Measurements from ENCODE around the gene COL5A1.

The COL5A1 gene

DNA sequence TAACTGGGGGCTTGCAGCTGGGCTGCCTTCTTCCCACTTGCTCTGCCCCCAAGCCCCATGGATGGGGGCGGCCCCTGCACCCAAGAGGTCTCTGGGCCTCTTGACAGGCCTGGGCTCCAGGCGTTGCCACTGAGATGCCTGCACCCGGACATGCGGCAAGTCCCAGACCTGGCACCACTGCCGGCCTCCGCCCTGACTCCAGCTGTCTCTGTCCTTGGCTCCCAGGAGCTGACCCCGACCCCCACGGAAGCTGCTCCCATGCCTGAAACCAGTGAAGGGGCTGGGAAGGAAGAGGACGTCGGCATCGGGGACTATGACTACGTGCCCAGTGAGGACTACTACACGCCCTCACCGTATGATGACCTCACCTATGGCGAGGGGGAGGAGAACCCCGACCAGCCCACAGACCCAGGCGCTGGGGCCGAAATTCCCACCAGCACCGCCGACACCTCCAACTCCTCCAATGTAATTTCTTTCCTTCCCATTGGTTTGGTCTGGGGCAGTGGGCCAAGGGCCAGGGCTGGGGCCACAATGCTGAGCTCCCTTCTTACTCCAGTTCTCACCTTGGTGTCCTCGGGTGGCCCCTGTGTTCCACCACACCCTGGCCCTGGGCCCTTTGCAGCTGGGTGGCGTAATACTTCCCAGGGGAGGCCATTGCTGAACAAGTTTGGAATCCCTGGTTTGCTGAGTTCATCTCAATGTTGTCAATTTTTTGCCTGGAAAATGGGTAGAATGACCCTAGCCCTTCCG lies 88.6 kb downstream of the COL5A1 start:
- no peak for DNase-seq

DNA sequence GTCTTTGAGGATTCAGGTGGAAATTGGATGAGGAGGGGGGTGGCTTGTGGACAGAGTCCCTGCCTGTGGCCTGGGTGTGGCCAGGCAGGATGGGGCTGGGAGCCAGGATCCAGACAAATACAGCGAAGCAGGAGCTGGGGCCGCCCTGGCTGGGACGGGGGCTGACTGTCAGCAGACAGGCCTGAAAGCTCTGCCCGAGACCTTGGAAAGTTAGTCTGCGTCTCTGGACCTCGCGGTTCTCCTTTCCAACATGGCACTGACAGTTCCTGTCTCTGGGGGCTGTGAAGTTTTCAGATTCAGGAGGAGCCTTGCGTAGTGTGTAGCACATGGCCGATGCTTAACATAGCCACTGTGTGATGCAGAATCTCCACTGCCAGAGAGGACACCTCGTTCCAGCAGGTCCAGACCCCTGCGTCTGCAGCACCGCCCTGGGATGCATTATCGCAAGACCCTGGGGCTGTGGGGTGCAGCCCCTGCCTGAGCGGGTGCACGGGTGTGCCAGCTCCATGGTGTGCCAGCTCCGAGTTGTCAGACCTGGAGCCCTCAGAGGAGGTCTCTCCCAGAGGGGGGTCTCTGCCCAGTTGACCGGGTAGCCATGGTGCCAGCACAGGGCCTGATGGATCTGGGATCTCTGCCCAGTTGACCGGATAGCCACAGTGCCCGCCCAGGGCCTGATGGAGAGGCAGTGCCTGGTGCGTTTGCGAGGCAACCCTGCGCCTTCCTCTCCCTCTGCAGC lies 89.3 kb downstream of the COL5A1 start:
- no peak for DNase-seq

DNA sequence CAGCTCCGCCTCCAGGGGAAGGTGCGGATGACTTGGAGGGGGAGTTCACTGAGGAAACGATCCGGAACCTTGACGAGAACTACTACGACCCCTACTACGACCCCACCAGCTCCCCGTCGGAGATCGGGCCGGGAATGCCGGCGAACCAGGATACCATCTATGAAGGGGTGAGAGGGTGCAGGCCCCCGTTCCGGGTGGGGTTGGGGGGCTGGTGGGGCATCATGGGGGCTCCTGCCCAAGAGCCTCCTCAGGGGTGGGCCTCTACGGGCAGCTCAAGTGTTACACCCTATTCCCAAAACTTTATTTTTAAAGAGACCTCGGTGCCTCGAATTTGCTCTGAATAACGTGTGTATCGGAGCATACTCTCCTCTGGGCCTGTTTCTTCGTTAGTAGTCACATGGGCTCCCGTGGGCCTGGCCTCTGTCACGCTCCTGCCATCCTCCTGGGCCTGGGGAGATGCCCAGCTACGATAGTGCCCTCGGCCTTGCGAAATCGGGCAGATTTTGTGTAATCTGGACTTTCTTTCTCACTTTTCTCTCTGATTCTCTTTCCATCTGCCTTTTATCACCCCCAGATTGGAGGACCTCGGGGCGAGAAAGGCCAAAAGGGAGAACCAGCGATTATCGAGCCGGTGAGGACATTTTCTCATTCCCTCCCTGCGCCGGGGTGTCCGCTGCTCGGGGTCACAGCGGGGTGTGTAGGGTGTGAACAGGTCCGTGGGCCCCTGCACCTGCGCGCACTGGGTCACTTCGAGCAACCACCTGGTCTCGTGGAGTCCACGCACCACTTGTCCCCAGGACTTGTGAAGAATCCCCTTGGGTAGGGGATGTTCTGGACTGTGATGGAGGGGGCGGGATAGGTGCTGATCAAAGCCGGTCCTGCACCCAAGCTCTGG lies 90.1 kb downstream of the COL5A1 start:
- DNase-seq, result no peak

DNA sequence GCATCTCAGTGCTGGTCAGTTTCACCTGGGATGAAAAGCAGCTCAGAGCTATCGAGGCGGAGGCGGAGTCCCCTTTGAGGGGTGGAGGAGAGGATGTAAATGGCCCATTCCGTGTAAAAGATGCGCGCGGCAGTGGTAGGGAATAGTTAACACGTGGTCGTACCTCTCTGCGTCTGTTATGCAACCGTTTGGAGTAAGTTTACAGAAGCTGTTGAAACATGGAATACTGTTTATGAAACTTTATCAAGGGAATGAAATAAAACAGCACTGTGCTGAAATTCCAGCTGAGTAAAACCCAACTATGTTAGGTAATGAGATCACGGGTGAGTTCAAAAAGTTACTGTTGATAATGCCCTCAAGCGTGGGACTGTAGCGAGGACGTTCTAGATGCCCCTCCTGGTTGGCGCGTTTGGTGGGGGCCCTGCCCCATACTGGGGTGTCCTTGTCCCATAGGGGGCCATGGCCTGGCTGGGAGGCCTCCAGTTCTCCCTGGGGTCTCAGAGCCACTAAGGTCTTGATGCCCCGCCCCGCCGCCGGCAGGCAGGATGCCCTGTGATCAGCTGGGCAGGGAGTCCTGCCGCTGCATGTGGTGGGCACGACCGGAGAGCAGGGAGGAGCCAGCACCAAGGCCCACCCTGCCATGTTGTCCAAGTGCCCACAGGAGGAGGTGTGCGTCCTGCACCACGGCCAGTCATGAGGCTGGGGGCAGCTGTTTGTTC lies 90.9 kb downstream of the COL5A1 start:
- DNase-seq, result no peak

DNA sequence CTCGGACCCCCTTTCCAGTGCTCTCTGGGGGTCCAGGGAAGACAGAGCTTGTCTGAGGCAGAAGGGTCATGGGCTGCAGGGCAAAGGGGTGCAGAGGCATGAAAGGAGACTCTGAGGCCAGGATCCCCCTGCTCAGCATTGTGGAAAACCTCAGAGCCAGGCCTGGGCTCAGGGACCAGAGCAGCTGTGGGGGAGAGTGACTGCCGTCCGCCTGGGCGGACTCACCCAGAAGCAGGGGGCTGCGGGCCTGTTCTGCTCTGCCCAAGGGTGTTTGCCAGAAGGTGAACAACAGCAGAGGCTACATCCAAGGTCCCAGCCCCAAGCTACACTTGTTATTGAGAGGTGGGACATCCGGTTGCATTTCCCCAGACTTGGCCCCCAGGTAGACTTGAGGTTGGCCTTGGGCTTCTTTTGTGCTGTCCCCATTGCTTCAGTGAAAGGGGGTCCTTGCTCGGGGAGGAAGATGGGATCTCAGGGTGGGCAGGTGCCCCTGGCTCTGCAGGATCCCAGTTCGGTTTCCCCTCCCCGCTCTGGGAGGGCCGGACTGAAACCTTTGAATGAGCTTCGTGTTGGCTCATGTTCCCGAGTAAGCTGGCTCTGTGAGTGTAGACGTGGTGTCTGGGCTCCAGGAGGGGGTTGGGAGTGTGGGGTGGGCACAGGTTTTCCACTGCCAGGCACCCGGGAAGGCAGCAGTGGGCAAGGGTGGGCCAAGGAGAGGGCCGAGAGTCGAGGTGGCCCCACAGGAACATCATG lies 92.1 kb downstream of the COL5A1 start:
- no peak for DNase-seq

DNA sequence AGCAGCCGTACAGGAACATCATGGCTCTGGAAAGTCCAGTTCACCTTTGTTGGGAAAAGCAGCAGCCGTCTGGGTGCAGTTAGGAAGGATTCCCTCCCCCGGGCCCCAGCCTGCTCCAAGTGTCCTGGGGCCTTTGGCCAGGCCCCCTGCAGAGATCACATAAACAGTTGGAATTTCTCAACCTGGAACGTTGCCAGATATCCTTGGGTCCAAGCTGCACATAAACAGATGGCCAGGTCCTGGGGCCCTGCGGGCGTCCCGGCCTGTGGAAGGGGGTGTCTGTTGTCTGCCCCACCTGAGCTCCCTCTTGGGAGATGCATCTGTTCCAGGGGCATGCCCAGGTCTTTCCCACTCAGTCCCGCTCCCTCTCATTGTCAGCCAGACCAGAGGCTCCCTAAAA lies 92.7 kb downstream of the COL5A1 start:
- no peak for DNase-seq

DNA sequence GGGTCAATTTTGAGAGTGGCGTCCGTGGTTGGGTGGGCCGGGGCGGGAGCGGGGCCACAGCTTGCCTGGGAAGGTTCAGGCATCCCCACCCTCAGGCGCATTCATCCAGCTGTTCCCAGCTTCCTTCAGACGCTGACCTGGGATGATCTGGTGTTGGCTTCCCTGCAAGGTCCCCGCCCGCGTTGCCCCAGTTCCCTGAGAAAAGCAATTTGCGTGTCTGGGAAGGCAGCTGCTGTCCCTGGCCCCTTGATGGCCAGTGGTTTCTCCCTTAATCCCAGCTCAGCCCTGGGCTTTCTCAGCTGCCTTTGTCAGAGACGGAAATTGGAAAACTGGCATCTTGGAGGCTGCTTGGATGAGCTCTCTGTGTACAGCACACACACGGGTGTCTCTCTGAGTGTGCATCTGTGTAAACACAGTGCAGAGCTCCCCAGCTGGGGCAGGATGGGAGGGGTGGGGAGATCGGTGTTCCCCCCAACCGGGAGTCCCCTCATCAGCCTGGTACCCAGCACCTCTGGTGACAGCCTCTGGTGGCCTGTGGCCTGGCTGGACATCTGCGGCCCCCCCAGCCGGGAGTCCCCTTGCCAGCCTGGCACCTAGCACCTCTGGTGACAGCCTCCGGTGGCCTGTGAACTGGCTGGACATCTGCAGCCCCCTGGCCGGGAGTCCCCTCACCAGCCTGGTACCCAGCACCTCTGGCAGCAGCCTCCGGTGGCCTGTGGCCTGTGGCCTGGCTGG lies 94.0 kb downstream of the COL5A1 start:
- no peak for DNase-seq

DNA sequence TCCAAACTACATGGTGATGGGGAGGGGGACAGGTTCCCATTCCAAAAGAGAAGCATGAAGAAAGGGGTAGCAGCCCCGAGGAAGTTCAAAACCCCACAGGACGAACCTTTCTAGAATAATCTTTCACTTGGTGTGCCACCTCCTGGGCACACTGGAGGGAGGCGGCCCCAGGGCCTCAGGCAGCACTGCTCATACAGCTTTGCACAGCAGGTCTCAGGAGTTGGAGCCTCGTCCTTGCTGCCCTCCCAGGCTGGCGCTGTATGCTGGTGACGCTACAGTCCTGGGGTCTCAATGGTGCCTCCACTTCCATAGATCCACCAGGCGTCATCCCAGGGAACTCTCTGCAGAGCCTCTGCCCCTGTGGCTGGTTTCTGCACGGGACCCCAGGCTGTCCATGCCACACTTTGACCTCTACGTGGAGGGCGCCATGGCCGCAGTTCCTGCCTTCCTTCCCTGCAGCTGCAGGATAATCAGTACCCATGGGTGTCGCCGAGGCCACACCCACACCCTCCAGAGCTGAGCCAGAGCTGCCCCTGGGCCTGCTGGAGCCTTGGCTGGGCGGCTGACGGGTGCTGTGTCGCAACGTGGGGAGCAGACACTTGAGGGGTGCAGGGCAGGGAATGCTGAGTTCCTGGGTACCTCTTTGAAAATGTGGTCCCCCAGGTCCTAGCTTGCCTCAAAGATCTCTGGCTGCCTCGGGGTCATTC lies 95.3 kb downstream of the COL5A1 start:
- DNase-seq, result no peak

DNA sequence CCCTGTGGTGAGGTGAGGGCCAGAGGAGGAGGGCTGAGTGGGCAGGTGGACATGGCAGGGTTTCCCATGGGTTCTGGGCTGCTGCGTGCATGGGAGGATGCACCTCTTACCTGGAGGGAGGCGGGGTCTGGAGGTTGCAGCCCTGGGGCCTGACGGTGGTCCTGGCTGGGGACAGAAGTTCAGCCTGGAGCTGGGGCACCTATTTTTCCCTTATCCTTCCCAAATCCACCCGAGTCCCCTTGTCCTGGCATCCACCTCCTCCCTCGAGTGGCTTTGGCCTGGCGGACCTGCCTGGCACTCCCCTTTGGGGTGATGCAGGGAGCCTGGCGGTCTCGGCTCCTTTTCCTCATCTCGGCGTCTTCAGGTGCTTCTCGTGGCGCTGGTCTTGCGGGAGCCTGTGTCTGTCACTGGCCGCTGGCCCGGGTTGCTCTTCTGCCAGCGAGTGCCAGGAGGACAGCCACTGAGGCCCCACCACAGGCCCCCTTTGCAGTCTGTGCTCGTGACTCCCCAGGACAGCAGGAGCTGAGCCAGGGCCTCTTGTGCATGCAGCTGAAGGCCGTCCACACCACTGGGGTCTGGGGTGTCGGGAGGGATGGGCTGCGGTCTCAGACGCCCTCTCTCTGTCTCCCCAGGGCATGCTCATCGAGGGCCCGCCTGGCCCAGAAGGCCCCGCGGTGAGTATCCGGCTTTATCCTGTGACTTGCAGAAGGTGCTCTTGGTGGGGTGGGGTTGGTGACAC lies 96.4 kb downstream of the COL5A1 start:
- DNase-seq, result no peak

DNA sequence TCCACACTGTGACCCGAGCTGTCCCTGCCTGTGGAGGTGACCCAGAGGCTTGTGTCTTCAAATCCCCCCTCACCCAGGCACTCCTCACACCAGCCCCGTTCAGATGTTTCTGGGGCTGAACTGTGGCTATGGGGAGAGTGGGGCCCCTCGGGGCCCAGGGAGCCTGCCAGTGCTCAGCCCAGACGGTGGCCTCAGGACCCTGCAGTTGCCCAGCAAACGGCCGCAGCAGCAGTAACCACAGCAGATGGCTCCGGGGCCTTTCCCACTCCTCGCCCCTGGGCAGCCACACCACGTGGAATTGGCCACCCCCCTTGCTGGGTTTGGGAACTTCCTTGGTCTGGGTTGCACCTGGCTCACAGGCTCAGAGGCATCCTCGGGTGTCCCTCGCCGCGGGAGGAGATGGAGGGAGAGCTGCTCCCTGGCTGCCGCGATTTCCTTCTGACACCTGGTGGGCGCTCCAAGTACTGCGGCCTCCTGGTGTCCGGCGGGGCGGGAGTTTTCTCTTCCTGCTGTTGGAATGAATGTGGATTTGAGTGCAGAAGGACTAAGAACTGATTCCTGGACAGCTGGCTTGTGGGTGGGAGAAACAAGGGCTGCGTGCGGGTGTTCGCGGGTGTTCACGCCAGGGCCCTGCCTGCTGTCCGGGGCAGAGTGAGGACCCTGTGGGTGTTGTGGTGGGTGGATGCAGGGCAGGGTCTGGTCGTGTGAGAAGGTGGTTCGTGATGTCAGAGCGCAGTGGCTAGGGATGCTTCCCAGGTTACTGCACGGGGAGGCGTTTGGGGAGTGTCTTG lies 97.5 kb downstream of the COL5A1 start:
- no peak for DNase-seq

DNA sequence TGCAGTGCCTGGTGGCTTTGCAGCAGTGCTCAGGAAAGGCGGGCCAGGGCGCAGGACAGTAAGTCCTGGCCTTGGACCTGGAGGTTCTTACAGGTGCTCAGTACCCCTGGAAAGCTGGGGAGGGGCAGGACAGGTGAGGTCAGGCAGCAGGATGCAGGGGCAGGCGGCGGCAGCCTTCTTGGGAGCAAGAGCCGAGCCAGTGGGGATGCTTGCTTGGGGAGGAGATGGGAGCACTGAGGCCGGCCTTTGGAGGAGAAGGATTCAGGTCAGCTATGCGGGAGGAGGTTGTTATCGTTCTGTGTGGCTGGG lies 98.0 kb downstream of the COL5A1 start:
- no peak for DNase-seq

DNA sequence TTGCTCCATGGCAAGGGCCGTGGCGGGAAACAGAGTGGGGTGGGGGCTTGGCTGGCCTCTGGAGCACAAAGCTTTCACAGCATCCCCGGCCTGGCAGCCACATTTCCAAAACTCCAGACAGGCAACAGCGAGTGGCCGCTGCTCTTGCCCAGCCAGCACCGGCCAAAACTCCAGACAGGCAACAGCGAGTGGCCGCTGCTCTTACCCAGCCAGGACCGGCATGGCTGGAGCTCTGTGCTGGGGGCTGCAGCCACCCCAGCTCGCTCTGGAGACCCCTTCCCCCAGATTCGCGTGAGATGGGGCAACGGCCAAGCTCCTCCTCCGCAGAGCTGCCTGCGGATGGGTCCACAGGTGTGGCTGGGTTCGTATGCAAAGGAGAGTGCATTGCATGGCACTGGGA lies 98.5 kb downstream of the COL5A1 start:
- DNase-seq, result no peak

DNA sequence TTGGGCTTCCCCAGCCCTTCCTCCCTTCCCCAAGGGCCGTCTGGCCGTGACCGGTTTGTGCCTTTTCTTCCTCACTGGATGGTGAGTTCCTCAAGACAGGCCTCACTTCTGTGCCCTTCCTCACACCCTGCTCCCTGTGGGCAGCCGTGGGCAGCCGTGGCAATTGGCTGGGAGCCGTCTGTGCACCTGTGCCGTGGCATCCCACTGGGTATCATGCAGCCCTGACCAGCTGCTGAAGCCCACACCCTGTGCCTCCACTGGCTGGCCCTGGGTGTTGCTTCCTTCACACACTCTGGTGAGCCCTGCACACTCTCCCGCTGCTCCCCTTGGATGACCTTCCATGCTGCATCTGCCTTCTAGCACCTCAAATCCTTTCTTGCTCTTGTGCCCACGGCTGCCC lies 100.2 kb downstream of the COL5A1 start:
- no peak for DNase-seq

DNA sequence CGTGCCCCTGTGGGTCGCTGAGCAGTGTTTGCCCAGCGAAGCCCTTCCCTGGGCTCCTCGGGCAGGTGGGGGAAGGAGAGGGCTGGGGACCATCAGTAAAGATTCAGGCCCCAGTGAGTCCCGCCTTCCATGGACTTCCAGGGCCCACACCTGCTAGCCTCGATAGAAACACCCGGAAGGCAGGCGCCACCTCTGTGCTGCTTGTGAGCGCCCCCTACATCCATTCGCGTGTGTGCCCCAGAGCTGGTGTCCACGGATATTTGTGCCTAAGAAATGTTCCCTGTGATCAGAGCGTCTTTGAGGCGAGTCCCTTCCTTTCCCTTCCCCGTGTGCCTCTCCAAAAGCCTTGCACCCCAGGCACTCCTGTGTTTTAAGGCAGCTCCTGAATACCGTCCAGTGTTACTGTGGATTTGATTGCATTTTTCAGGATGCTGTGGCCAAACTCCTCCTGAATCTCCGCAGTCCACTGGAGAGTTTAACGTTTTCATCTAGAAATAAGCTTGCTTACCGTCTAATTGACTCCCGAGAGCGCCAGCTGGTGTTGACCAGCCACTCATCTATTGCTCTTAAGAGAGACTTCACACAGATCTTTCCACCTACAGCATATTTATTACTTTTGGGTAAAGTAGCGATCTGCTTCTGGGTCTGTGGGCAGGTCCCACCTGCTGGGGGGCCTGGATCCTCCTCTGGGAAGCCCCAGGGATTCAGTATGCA lies 101.4 kb downstream of the COL5A1 start:
- no peak for DNase-seq

DNA sequence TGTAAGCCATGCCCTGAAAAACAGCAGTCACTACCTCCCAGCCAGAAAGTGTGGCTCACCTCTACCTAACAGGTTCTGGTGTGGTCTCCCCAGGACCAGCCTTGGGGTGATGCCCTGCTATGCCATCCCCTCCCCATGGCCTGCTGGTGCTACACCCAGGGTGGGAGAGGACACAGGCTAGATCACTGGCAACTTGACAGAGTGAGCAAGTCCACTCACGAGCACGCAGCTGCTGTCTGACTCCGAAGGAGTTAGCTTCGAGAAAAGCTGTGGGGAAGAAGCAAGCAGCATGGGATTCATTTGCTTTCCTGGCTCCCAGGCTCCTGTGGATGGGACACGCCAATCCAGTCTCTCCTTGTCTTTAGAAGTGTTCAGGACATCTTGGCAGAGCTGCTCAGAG lies 102.2 kb downstream of the COL5A1 start:
- no peak for DNase-seq

DNA sequence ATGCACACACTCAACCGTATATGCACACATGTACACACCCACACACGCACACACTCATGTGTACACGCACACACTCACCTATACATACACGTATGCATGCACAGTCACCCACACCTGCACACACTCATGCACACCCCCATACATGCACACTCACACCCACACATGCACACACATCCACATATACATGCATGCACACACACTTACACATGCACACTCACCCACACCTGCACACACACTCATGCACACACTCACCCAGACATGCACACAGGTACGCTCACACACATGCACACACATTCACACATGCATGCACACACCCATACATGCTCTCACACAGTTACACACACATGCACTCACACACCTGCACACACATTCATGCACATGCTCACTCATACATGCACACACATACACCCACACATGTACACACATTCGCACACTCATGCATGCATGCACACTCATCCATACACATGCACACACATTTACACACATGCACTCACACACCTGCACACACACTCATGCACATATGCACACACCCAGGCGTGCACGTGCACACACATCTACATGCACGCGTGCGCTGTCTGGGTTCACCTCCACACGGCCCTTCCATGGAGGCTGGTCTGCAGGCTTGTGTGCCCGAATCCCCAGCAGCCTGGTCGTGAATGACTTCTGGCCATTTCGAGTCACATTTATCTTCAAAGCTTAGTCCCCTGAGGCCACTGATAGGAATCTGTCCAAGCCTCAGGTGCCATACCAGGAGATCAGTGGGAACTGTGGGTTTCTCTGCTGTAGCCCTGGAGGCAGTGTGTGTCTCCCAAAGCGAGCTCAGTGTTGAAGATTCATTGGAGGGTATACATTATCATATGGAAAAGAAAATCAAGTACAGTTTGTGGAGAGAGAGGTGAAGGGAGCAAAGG lies 103.0 kb downstream of the COL5A1 start:
- no peak for DNase-seq

DNA sequence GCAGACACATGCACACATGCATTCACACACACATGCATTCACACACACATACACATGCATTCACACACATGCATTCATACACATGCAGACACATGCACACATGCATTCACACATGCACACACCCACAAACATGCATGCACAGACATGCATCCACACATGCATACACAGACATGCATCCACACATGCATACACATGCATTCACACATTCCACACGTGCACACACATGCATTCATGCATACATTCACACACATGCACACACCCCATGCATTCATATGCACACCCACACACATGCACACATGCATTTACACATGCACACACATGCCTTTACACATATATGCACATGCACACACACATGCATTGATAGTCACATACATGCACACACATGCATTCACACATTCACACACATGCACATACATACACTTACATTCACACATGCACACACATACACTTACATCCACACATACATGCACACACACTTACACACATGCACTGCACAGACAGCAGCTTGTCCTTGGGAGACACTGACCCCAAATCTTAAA lies 106.4 kb downstream of the COL5A1 start:
- DNase-seq, result no peak

Data from NK-92 treated with Interleukin-12 subunit alpha and Interleukin-12 subunit beta, amount 100 ng/mL, for 24 hours (cell line).